GM23248 (cell line): ENCODE data around the gene PCDHGA1. TPM values are rescaled to one million over a fixed set of nuclear protein-coding genes. Genes with fewer than 3 reads are reported as not detected.
A peak's percentile ranks its signal among the peaks of the same experiment; 100 is the strongest.

Experiments used
- DNase-seq: peaks from one replicate; pipeline ENCODE4 v3.0.0-alpha.2; 2015
- H2AFZ ChIP-seq: fragments of 200-600 bp; sonication (generic); 2 replicates; pipeline ENCODE4 v1.6.1; 2016; ENCODE audit warnings: antibody characterized with exemption
- H3F3A ChIP-seq: fragments of 200-600 bp; sonication (generic); 2 replicates; pipeline ENCODE4 v1.6.1; 2016; ENCODE audit warnings: mild to moderate bottlenecking, antibody characterized with exemption, mixed run types; ENCODE audit not compliant: insufficient read depth
- H3K27ac ChIP-seq: fragments of 200-600 bp; sonication (generic); 2 replicates; pipeline ENCODE4 v1.5.1; 2016; ENCODE audit warnings: mild to moderate bottlenecking
- H3K27me3 ChIP-seq: fragments of 200-600 bp; sonication (generic); replicated peaks from 2 replicates; pipeline ENCODE4 v1.6.1; 2016; ENCODE audit warnings: mild to moderate bottlenecking; ENCODE audit not compliant: insufficient read depth
- H3K36me3 ChIP-seq: fragments of 200-600 bp; sonication (generic); 2 replicates; pipeline ENCODE4 v1.6.1; 2016; ENCODE audit warnings: low read depth, mild to moderate bottlenecking
- H3K4me1 ChIP-seq: fragments of 200-600 bp; sonication (generic); 2 replicates; pipeline ENCODE4 v1.6.1; 2016; ENCODE audit warnings: mild to moderate bottlenecking; ENCODE audit not compliant: insufficient read depth
- H3K4me2 ChIP-seq: fragments of 200-600 bp; sonication (generic); one replicate; pipeline ENCODE4 v1.6.1; 2016; ENCODE audit warnings: mild to moderate bottlenecking; ENCODE audit not compliant: unreplicated experiment
- H3K4me3 ChIP-seq: fragments of 200-600 bp; sonication (generic); 2 replicates; pipeline ENCODE4 v1.5.1; 2016; ENCODE audit warnings: mild to moderate bottlenecking
- H3K79me2 ChIP-seq: fragments of 200-600 bp; sonication (generic); 2 replicates; pipeline ENCODE4 v1.6.1; 2016; ENCODE audit warnings: mild to moderate bottlenecking; ENCODE audit not compliant: insufficient read depth
- H3K9ac ChIP-seq: fragments of 200-600 bp; sonication (generic); 2 replicates; pipeline ENCODE4 v1.6.1; 2016; ENCODE audit warnings: mild to moderate bottlenecking
- H3K9me2 ChIP-seq: fragments of 200-600 bp; sonication (generic); 2 replicates; pipeline ENCODE4 v1.6.1; 2016; ENCODE audit warnings: mixed run types, mild to moderate bottlenecking, moderate library complexity; ENCODE audit not compliant: insufficient read depth
- H3K9me3 ChIP-seq: fragments of 200-600 bp; sonication (generic); one replicate; pipeline ENCODE4 v1.6.1; 2017; ENCODE audit warnings: low read depth
- H4K20me1 ChIP-seq: fragments of 200-600 bp; sonication (generic); 2 replicates; pipeline ENCODE4 v1.6.0; 2016; ENCODE audit not compliant: insufficient read depth
- EZH2 ChIP-seq: fragments of 200-600 bp; sonication (generic); IDR thresholded peaks from 2 replicates; pipeline ENCODE4 v1.6.1; 2018; ENCODE audit warnings: antibody characterized with exemption, mild to moderate bottlenecking; ENCODE audit not compliant: insufficient read depth, poor library complexity, severe bottlenecking
- EZH2phosphoT487 ChIP-seq: fragments of 200-600 bp; sonication (generic); IDR thresholded peaks from 2 replicates; pipeline ENCODE4 v1.6.1; 2018; ENCODE audit warnings: antibody characterized with exemption, moderate library complexity, mild to moderate bottlenecking, low read depth; ENCODE audit not compliant: insufficient read depth
- WGBS, 2 experiments: methylation state at CpG; one replicate each; pipeline ENCODE4 v1.1.6; 2015 to 2017; ENCODE audit warnings: low lambda C conversion rate in 2 of 2, low coverage in 1 of 2; ENCODE audit errors: missing lambda C conversion rate in 2 of 2; 5-methylcytosine and 5-hydroxymethylcytosine counted together
- in situ Hi-C: fragments of 300-500 bp; cut with MboI; formaldehyde crosslinking; loops from 2 replicates; pipeline ENCODE4 v1.15.0; 2020
- polyA plus RNA-seq: library from polyadenylated mRNA; unstranded; fragments of >200 nt; fragmentation: Nextera tagmentation; extraction: Ambion mirVana; gene quantifications from 2 replicates; pipeline ENCODE4 v1.2.1, GENCODE V29; 2016
- total RNA-seq: library from RNA; depleted of rRNA; stranded (reverse); fragments of >200 nt; shearing (Covaris generic); gene quantifications from 2 replicates; pipeline ENCODE4 v1.2.3, GENCODE V29; 2014

Gene PCDHGA1
- total and polyA plus RNA-seq, 2 experiments from 2014 or later = 0.63 to 1.8 TPM

GRCh38 chr5:141516672-141517025 lies 186.3 kb downstream of the PCDHGA1 start:
- peak overlapping the region; percentile 94 for H3K27ac ChIP-seq
- 11 to 23% methylated on average over 8 of the region's 8 CpGs for WGBS, 2 experiments
- H4K20me1 ChIP-seq = no peaks in the 10 kb centered on the region
- H3K9me3 ChIP-seq = no peaks in the 10 kb centered on the region
- no peaks in the 10 kb centered on the region for H3K27me3 ChIP-seq
- H3K4me2 ChIP-seq = no peak overlapping the region
- no peaks in the 10 kb centered on the region for H3K79me2 ChIP-seq
- no peaks in the 10 kb centered on the region for H3K9me2 ChIP-seq
- no peak overlapping the region for H3K4me3 ChIP-seq
- in situ Hi-C loops = no loop called here
- H2AFZ ChIP-seq = no peak overlapping the region
- 0 out of 2 replicates have a peak, but pooled peaks cover 2% of the 10 kb centered on the region for H3K36me3 ChIP-seq
- no peak for TF ChIP-seq EZH2phosphoT487
- no peak for TF ChIP-seq EZH2
- peaks cover 85% of the 10 kb centered on the region for H3K4me1 ChIP-seq
- DNase-seq = peak; percentile 91
- peak overlapping the region; percentile 90 for H3K9ac ChIP-seq
- peaks cover 62% of the 10 kb centered on the region for H3F3A ChIP-seq

GRCh38 chr5:141517312-141517711 lies 187.0 kb downstream of the PCDHGA1 start:
- Histone ChIP-seq H3F3A (peaks cover 69% of the 10 kb centered on the region), H3K4me1 (peaks cover 86% of the 10 kb centered on the region), H3K9me3 (no peaks in the 10 kb centered on the region), H3K9ac (peak overlapping the region; percentile 90), H3K27me3 (no peaks in the 10 kb centered on the region), H3K4me3 (no peak overlapping the region), H3K4me2 (no peak overlapping the region), H2AFZ (no peak overlapping the region), H4K20me1 (no peaks in the 10 kb centered on the region), H3K36me3 (no peaks in the 10 kb centered on the region), H3K79me2 (no peaks in the 10 kb centered on the region), H3K27ac (peak overlapping the region; percentile 94), H3K9me2 (no peaks in the 10 kb centered on the region)
- 77 to 79% methylated on average over 8 of the region's 8 CpGs for WGBS, 2 experiments
- TF ChIP-seq EZH2phosphoT487 (no peak), EZH2 (no peak)
- in situ Hi-C loops = no loop called here
- no peak for DNase-seq

- H3F3A ChIP-seq = peaks cover 72% of the 10 kb centered on the region
- no peaks in the 10 kb centered on the region for H3K27me3 ChIP-seq
- H3K4me2 ChIP-seq = no peak overlapping the region
- no peaks in the 10 kb centered on the region for H4K20me1 ChIP-seq
- WGBS, 2 experiments = 81 to 82% methylated on average over 11 of the region's 11 CpGs
- H3K9ac ChIP-seq = no peak overlapping the region
- in situ Hi-C loops = no loop called here
- peak overlapping the region; percentile 94 for H3K27ac ChIP-seq
- H3K9me2 ChIP-seq = no peaks in the 10 kb centered on the region
- no peaks in the 10 kb centered on the region for H3K36me3 ChIP-seq
- H3K9me3 ChIP-seq = no peaks in the 10 kb centered on the region
- no peak for TF ChIP-seq EZH2phosphoT487
- no peak overlapping the region for H2AFZ ChIP-seq
- H3K79me2 ChIP-seq = 0 out of 2 replicates have a peak, but pooled peaks cover 2% of the 10 kb centered on the region
- H3K4me3 ChIP-seq = no peak overlapping the region
- peak; percentile 38 for DNase-seq
- peaks cover 83% of the 10 kb centered on the region for H3K4me1 ChIP-seq
These were observed 187.7 kb downstream of the PCDHGA1 start for GRCh38 chr5:141517880-141518617.

GRCh38 chr5:141518618-141519015 lies 188.3 kb downstream of the PCDHGA1 start:
- Histone ChIP-seq H3K9me3 (no peaks in the 10 kb centered on the region), H3K4me1 (peaks cover 77% of the 10 kb centered on the region), H3K79me2 (0 out of 2 replicates have a peak, but pooled peaks cover 7% of the 10 kb centered on the region), H4K20me1 (no peaks in the 10 kb centered on the region), H3K9me2 (no peaks in the 10 kb centered on the region), H3K36me3 (0 out of 2 replicates have a peak, but pooled peaks cover 2% of the 10 kb centered on the region), H3K27ac (no peak overlapping the region), H3K27me3 (no peaks in the 10 kb centered on the region), H3F3A (peaks cover 72% of the 10 kb centered on the region), H3K4me2 (no peak overlapping the region), H3K9ac (no peak overlapping the region), H3K4me3 (no peak overlapping the region), H2AFZ (no peak overlapping the region)
- WGBS, 2 experiments = 85 to 96% methylated on average over 1 of the region's 1 CpG
- DNase-seq = no peak
- in situ Hi-C loops = no loop called here
- TF ChIP-seq EZH2phosphoT487 = no peak
- TF ChIP-seq EZH2 = no peak
